Upper lobe of left lung (tissue), 6 donors: ENCODE measurements around the gene GOLGA3. TPM values are rescaled to one million over a fixed set of nuclear protein-coding genes. Genes with fewer than 3 reads are reported as not detected.

Source experiments
- ATAC-seq, 2 donors: fragments of 200-7000 bp; cut with Tn5 transposase; one replicate each; pipeline ENCODE4 v1.9.1; 2022; ENCODE audit warnings: mild to moderate bottlenecking in 2 of 2, moderate library complexity in 2 of 2; ENCODE audit not compliant: low FRiP score in 2 of 2
- DNase-seq, 2 donors: peaks; one replicate each; pipeline ENCODE4 v3.0.0-alpha.2; 2019 to 2020
- H3K27ac ChIP-seq, 4 donors: fragments of 200-600 bp; sonication (generic); one replicate each; pipeline ENCODE4 v1.5.1; 2016 to 2019
- H3K27me3 ChIP-seq, 4 donors: fragments of 200-600 bp; sonication (generic); one replicate each; pipeline ENCODE4 v1.5.1; 2017 to 2019
- H3K36me3 ChIP-seq, 4 donors: fragments of 200-600 bp; sonication (generic); one replicate each; pipeline ENCODE4 v1.5.1; 2016 to 2019
- H3K4me1 ChIP-seq, 4 donors: fragments of 200-600 bp; sonication (generic); one replicate each; pipeline ENCODE4 v1.5.1; 2018 to 2019
- H3K4me3 ChIP-seq, 4 donors: fragments of 200-600 bp; sonication (generic); one replicate each; pipeline ENCODE4 v1.5.1; 2017 to 2019; ENCODE audit warnings: mild to moderate bottlenecking in 2 of 4, moderate library complexity in 1 of 4
- H3K9me3 ChIP-seq, 4 donors: fragments of 200-600 bp; sonication (generic); one replicate each; pipeline ENCODE4 v1.5.1; 2018 to 2019
- CTCF ChIP-seq, 6 experiments: fragments of 450-650 bp in 4 of 6; fragments of 200-600 bp in 2 of 6; sonication (generic) in 2 of 6; IDR thresholded peaks; one replicate each; pipeline ENCODE4 v1.5.1; 2016 to 2019; ENCODE audit warnings: antibody characterized with exemption in 6 of 6
- EP300 ChIP-seq, 4 donors: sonication (generic); formaldehyde crosslinking; IDR thresholded peaks; one replicate each; pipeline ENCODE4 v1.5.1; 2017; ENCODE audit warnings: antibody characterized with exemption in 4 of 4, control low read depth in 2 of 4
- POLR2A ChIP-seq, 4 donors: fragments of 450-650 bp; IDR thresholded peaks; one replicate each; pipeline ENCODE4 v1.5.1; 2016 to 2017; ENCODE audit warnings: antibody characterized with exemption in 4 of 4, mild to moderate bottlenecking in 2 of 4
- POLR2AphosphoS5 ChIP-seq, 2 donors: sonication (generic); formaldehyde crosslinking; IDR thresholded peaks; one replicate each; pipeline ENCODE4 v1.5.1; 2017; ENCODE audit warnings: antibody characterized with exemption in 2 of 2
- WGBS, 2 donors: methylation state at CpG; one replicate each; pipeline ENCODE4 v1.1.5; 2017 to 2018; 5-methylcytosine and 5-hydroxymethylcytosine counted together
- total RNA-seq, 6 donors: library from RNA; depleted of rRNA in 4 of 6; stranded (reverse); fragments of >200 nt in 4 of 6; gene quantifications; one replicate each; pipeline versions ENCODE4 v1.1.0 to v1.2.1, GENCODE V29; 2016 to 2021
- donor health status: DM: no; HTN: no; CAD: no; lungs with moderate emphysema.
- donor health status: DM: no; HTN: yes; CAD: no; lungs with severe emphysema.

GOLGA3 gene
- total RNA-seq, 6 donors from 2014 or later = 53.8 to 116 (median 77.9) TPM

- 76 to 88% methylated on average over 10 to 19 of the region's 19 CpGs for WGBS, 2 donors
- H3K4me1 ChIP-seq = no peaks in the 10 kb centered on the region
- DNase-seq = no peak
- TF ChIP-seq EP300 (IDR thresholded peaks at IDR 0.05) (no peak), POLR2A (IDR thresholded peaks at IDR 0.05) (no peak), POLR2AphosphoS5 (IDR thresholded peaks at IDR 0.05) (no peak), CTCF (IDR thresholded peaks at IDR 0.05) (no peak)
- H3K36me3 ChIP-seq = peaks cover 42 to 100% (median 96%) of the 10 kb centered on the region in 4 donors
- no peak for ATAC-seq
- no peaks in the 10 kb centered on the region for H3K27me3 ChIP-seq
- no peaks in the 10 kb centered on the region for H3K9me3 ChIP-seq
- H3K27ac ChIP-seq = no peak overlapping the region
- H3K4me3 ChIP-seq = no peak overlapping the region
Observed at GRCh38 chr12:132739600-132740312, 88.9 kb downstream of the GOLGA3 start.

DNA sequence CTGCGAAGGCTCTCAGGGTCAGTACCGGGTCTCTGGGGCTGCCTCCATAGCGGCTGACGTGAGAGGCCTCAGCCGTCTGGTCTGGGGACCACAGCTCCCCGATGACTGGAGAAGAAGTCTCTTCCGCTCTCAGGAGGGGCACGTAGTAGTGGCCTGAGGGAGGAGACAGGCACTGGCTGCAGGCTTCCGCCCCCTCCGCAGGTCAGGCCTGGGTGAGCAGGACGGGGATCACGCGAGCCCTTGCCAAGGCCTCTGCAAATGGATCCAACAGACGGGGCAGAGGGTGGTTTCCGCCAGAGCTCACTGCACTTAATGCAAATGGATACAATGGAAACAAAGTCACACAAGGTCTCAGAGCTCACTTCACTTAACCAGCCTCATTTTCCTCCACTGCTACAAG is 91.8 kb downstream of the GOLGA3 start:
- TF ChIP-seq POLR2AphosphoS5 (IDR thresholded peaks at IDR 0.05) (no peak), POLR2A (IDR thresholded peaks at IDR 0.05) (no peak), EP300 (IDR thresholded peaks at IDR 0.05) (no peak), CTCF (IDR thresholded peaks at IDR 0.05) (no peak)
- Histone ChIP-seq H3K27ac (no peak overlapping the region), H3K9me3 (no peaks in the 10 kb centered on the region), H3K4me3 (no peak overlapping the region), H3K27me3 (no peaks in the 10 kb centered on the region), H3K36me3 (peaks cover 60 to 100% (median 99%) of the 10 kb centered on the region in 4 donors), H3K4me1 (no peaks in the 10 kb centered on the region)
- ATAC-seq = peak in 1 of 2 donors; percentile 6
- DNase-seq = no peak
- 95% methylated on average over 12 to 14 of the region's 15 CpGs for WGBS, 2 donors

- 89 to 98% methylated on average over 12 of the region's 12 CpGs for WGBS, 2 donors
- Histone ChIP-seq H3K4me1 (no peaks in the 10 kb centered on the region), H3K9me3 (no peaks in the 10 kb centered on the region), H3K27ac (no peak overlapping the region), H3K36me3 (peaks cover 65 to 100% (median 100%) of the 10 kb centered on the region in 4 donors), H3K4me3 (no peak overlapping the region), H3K27me3 (no peaks in the 10 kb centered on the region)
- TF ChIP-seq POLR2A (IDR thresholded peaks at IDR 0.05) = no peak
- TF ChIP-seq EP300 (IDR thresholded peaks at IDR 0.05) = no peak
- TF ChIP-seq POLR2AphosphoS5 (IDR thresholded peaks at IDR 0.05) = no peak
- TF ChIP-seq CTCF (IDR thresholded peaks at IDR 0.05) = no peak
- ATAC-seq (no peak), DNase-seq (no peak)
Observed at GRCh38 chr12:132736378-132736777, 92.3 kb downstream of the GOLGA3 start.

GRCh38 chr12:132735496-132735895 is 93.2 kb downstream of the GOLGA3 start:
- Histone ChIP-seq H3K4me3 (no peak overlapping the region), H3K9me3 (no peaks in the 10 kb centered on the region), H3K27ac (no peak overlapping the region), H3K4me1 (no peaks in the 10 kb centered on the region), H3K36me3 (peaks cover 63 to 100% (median 98%) of the 10 kb centered on the region in 4 donors), H3K27me3 (no peaks in the 10 kb centered on the region)
- 92 to 94% methylated on average over 16 to 20 of the region's 20 CpGs for WGBS, 2 donors
- no peak for DNase-seq
- TF ChIP-seq POLR2A (IDR thresholded peaks at IDR 0.05) (no peak), EP300 (IDR thresholded peaks at IDR 0.05) (no peak), CTCF (IDR thresholded peaks at IDR 0.05) (no peak), POLR2AphosphoS5 (IDR thresholded peaks at IDR 0.05) (no peak)
- ATAC-seq = no peak

DNA sequence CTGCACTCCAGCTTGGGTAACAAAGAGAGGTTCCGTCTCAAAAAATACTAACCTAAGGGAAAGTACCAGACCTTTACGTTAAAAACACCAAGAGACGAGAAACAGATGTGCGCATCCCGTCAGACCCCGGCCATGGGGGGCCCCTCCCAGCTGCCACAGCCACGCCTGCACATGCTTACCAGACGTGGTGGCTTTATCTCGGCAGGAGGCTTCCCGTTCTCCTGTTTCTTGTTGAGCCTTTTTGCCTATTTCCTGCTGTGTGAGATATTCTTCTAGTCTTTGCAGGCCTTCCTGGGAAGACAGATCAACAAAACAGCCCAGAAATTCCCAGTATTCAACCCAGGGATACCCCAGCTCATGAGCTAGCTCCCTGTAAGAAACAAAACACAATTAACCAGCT is 94.5 kb downstream of the GOLGA3 start:
- H3K36me3 ChIP-seq = peaks cover 55 to 98% (median 90%) of the 10 kb centered on the region in 4 donors
- H3K4me1 ChIP-seq = no peaks in the 10 kb centered on the region
- no peak overlapping the region for H3K27ac ChIP-seq
- no peak for ATAC-seq
- TF ChIP-seq POLR2AphosphoS5 (IDR thresholded peaks at IDR 0.05) (no peak), EP300 (IDR thresholded peaks at IDR 0.05) (no peak), CTCF (IDR thresholded peaks at IDR 0.05) (no peak), POLR2A (IDR thresholded peaks at IDR 0.05) (no peak)
- H3K9me3 ChIP-seq = no peaks in the 10 kb centered on the region
- 78 to 79% methylated on average over 10 of the region's 10 CpGs for WGBS, 2 donors
- no peaks in the 10 kb centered on the region for H3K27me3 ChIP-seq
- no peak for DNase-seq
- H3K4me3 ChIP-seq = no peak overlapping the region
